ENCODE measurements around the gene CYP3A7.

DNA sequence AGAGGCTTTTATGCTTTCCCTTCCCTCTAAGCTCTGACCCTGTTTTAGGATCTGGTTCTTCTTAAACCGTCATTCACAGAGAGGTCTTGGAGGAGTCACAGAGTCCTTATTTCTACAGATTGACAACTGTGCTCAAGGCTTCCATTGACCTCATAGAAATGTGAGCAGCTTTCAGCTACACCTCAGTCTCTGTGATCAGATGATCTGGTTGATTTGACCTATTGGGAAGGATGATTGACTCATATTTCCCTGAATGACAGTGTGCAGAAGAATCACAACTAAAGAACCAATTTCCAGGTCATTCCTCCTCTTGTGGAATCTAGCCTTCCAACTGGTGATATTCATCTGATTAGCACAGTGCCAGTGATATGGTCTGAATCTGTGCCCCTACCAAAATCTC lies 45.6 kb upstream of the CYP3A7 start:
- no peak for TF ChIP-seq CTCF (IDR thresholded peaks at IDR 0.05)
- TF ChIP-seq EP300 (IDR thresholded peaks at IDR 0.05), result no peak
- TF ChIP-seq POLR2A (IDR thresholded peaks at IDR 0.05), result no peak
